HCT116 (cell line): Measurements from ENCODE around the gene KRTAP19-5. TPM values are rescaled to one million over a fixed set of nuclear protein-coding genes. Genes with fewer than 3 reads are reported as not detected.

Experiments
- ATAC-seq: fragments of 200-7000 bp; cut with Tn5 transposase; 2 replicates; pipeline ENCODE4 v1.9.1; 2020; ENCODE audit warnings: mild to moderate bottlenecking, moderate library complexity
- BruUV-seq: library from RNA; stranded (reverse); fragments of 400-500 nt; replicated peaks from 2 replicates; lab custom pipeline; 2021; lab: Mats Ljungman, UMichigan
- CTCF ChIA-PET: fragments of 300-600 bp; sonication (Branson Sonifier 250); formaldehyde crosslinking; loops from one replicate; lab custom pipeline; 2021; ENCODE audit warnings: antibody characterized with exemption; lab: Charles Lee
- POLR2A ChIA-PET: fragments of 300-600, 350-600 bp; sonication (Branson Sonifier 250); formaldehyde crosslinking; loops from one replicate; lab custom pipeline; 2021; ENCODE audit warnings: antibody characterized with exemption; lab: Charles Lee
- RAD21 ChIA-PET, 2 experiments: fragments of 300-600 bp; sonication (Branson Sonifier 250); formaldehyde crosslinking; loops; one replicate each; lab custom pipeline; 2023; ENCODE audit warnings: low total read pairs in 2 of 2; ENCODE audit not compliant: uncharacterized antibody in 2 of 2, unreplicated experiment in 2 of 2, low non-redundant PET in 1 of 2; lab: Charles Lee
- DNase-seq: peaks from one replicate; pipeline ENCODE4 v3.0.0-alpha.2; 2010; ENCODE audit warnings: low read depth, low spot score
- H2AFZ ChIP-seq: fragments of 200-600 bp; shearing (Covaris generic), sonication (generic); 2 replicates; pipeline ENCODE4 v1.6.1; 2017; ENCODE audit warnings: low read depth, mixed run types, mixed read lengths, antibody characterized with exemption, low read length; ENCODE audit not compliant: poor library complexity, severe bottlenecking
- H3K27ac ChIP-seq: 2 replicates; pipeline ENCODE4 v1.5.1; 2012; ENCODE audit warnings: low read depth, low read length
- H3K27me3 ChIP-seq: fragments of 200-600 bp; sonication (generic); 2 replicates; pipeline ENCODE4 v1.6.1; 2016; ENCODE audit warnings: mixed run types, low read length, mixed read lengths; ENCODE audit not compliant: insufficient read depth
- H3K36me3 ChIP-seq, 2 experiments: fragments of 200-500 bp in 1 of 2; fragments of 200-600 bp in 1 of 2; sonication (Bioruptor generic) in 1 of 2; sonication (generic) in 1 of 2; 2 replicates each; pipeline versions ENCODE4 v1.5.1 to v1.6.1; 2014 to 2016; ENCODE audit warnings: low read length in 2 of 2, inconsistent platforms in 1 of 2, mixed read lengths in 1 of 2, mixed run types in 1 of 2; ENCODE audit not compliant: insufficient read depth in 2 of 2, control insufficient read depth in 1 of 2
- H3K4me1 ChIP-seq, 2 experiments: fragments of 200-600 bp in 1 of 2; sonication (generic) in 1 of 2; 2 replicates each; pipeline versions ENCODE4 v1.5.1 to v1.6.1; 2012 to 2017; ENCODE audit warnings: low read length in 2 of 2, inconsistent platforms in 1 of 2, mild to moderate bottlenecking in 1 of 2, mixed read lengths in 1 of 2, mixed run types in 1 of 2, moderate library complexity in 1 of 2; ENCODE audit not compliant: insufficient read depth in 2 of 2, control insufficient read depth in 1 of 2
- H3K4me2 ChIP-seq: fragments of 200-600 bp; sonication (generic); 2 replicates; pipeline ENCODE4 v1.6.1; 2017; ENCODE audit warnings: mixed run types, low read length, mixed read lengths
- H3K4me3 ChIP-seq, 2 experiments: fragments of 200-600 bp in 1 of 2; sonication (generic) in 1 of 2; replicated peaks in 1 of 2; 2 replicates each; pipeline ENCODE4 v1.5.1; 2011 to 2016; ENCODE audit warnings: low read length in 2 of 2, control low read depth in 1 of 2, low read depth in 1 of 2, mild to moderate bottlenecking in 1 of 2, mixed read lengths in 1 of 2, mixed run types in 1 of 2
- H3K79me2 ChIP-seq: fragments of 200-600 bp; sonication (generic); 2 replicates; pipeline ENCODE4 v1.6.1; 2017; ENCODE audit warnings: mild to moderate bottlenecking, mixed run types, low read length, moderate library complexity, mixed read lengths; ENCODE audit not compliant: insufficient read depth
- H3K9ac ChIP-seq: fragments of 200-600 bp; sonication (generic); 2 replicates; pipeline ENCODE4 v1.6.1; 2016; ENCODE audit warnings: low read length, mixed read lengths
- H3K9me2 ChIP-seq: fragments of 200-600 bp; sonication (generic), shearing (Covaris generic); 2 replicates; pipeline ENCODE4 v1.6.1; 2017; ENCODE audit warnings: mixed run types, mild to moderate bottlenecking, moderate library complexity; ENCODE audit not compliant: insufficient read depth
- H3K9me3 ChIP-seq, 2 experiments: fragments of 200-500 bp in 1 of 2; fragments of 200-600 bp in 1 of 2; sonication (Bioruptor generic) in 1 of 2; sonication (generic) in 1 of 2; 2 replicates each; pipeline ENCODE4 v1.6.1; 2014 to 2017; ENCODE audit warnings: low read length in 2 of 2, mixed read lengths in 2 of 2, inconsistent platforms in 1 of 2, low read depth in 1 of 2, mild to moderate bottlenecking in 1 of 2, mixed run types in 1 of 2, moderate library complexity in 1 of 2; ENCODE audit not compliant: control insufficient read depth in 1 of 2, insufficient read depth in 1 of 2
- H4K20me1 ChIP-seq: fragments of 200-600 bp; sonication (generic), shearing (Covaris generic); 2 replicates; pipeline ENCODE4 v1.6.1; 2017; ENCODE audit warnings: mixed run types, mild to moderate bottlenecking, moderate library complexity; ENCODE audit not compliant: insufficient read depth
- ATF3 ChIP-seq: IDR thresholded peaks from 2 replicates; pipeline ENCODE4 v1.6.1; 2012
- CBX3 ChIP-seq: IDR thresholded peaks from 2 replicates; pipeline ENCODE4 v1.6.1; 2012; ENCODE audit warnings: low read depth
- CEBPB ChIP-seq: IDR thresholded peaks from 2 replicates; pipeline ENCODE4 v1.6.1; 2012; ENCODE audit warnings: low read depth
- CTCF ChIP-seq, 3 experiments: fragments of 200-600 bp in 1 of 3; sonication (generic) in 1 of 3; IDR thresholded peaks in 2 of 3; conservative IDR thresholded peaks in 1 of 3; 2 replicates each; pipeline ENCODE4 v1.5.1; 2012 to 2017; ENCODE audit warnings: low read depth in 2 of 3, low read length in 2 of 3, antibody characterized with exemption in 1 of 3, borderline replicate concordance in 1 of 3, control low read depth in 1 of 3, mild to moderate bottlenecking in 1 of 3, mixed read lengths in 1 of 3, mixed run types in 1 of 3, moderate library complexity in 1 of 3; ENCODE audit not compliant: insufficient read depth in 1 of 3
- EGR1 ChIP-seq: IDR thresholded peaks from 2 replicates; pipeline ENCODE4 v1.6.1; 2012; ENCODE audit warnings: low read depth
- EZH2 ChIP-seq: fragments of 200-600 bp; sonication (generic); IDR thresholded peaks from 2 replicates; pipeline ENCODE4 v1.6.1; 2017; ENCODE audit warnings: antibody characterized with exemption, mixed run types
- EZH2phosphoT487 ChIP-seq: fragments of 200-600 bp; IDR thresholded peaks from 2 replicates; pipeline ENCODE4 v1.6.1; 2018; ENCODE audit warnings: antibody characterized with exemption, borderline replicate concordance
- JUND ChIP-seq: IDR thresholded peaks from 2 replicates; pipeline ENCODE4 v1.6.1; 2012
- MAX ChIP-seq: IDR thresholded peaks from 2 replicates; pipeline ENCODE4 v1.6.1; 2012
- POLR2AphosphoS5 ChIP-seq: IDR thresholded peaks from 2 replicates; pipeline ENCODE4 v1.6.1; 2011; ENCODE audit warnings: mild to moderate bottlenecking, low read depth, low read length, moderate library complexity
- RAD21 ChIP-seq: IDR thresholded peaks from 2 replicates; pipeline ENCODE4 v1.6.1; 2012; ENCODE audit warnings: low read depth, mild to moderate bottlenecking
- REST ChIP-seq: IDR thresholded peaks from 2 replicates; pipeline ENCODE4 v1.6.1; 2012; ENCODE audit warnings: low read depth
- SP1 ChIP-seq: IDR thresholded peaks from 2 replicates; pipeline ENCODE4 v1.6.1; 2012; ENCODE audit warnings: low read depth
- SRF ChIP-seq: IDR thresholded peaks from 2 replicates; pipeline ENCODE4 v1.6.1; 2012; ENCODE audit warnings: low read depth
- YY1 ChIP-seq: IDR thresholded peaks from 2 replicates; pipeline ENCODE4 v1.6.1; 2011; ENCODE audit warnings: low read length, low read depth, moderate library complexity, mild to moderate bottlenecking; ENCODE audit not compliant: insufficient replicate concordance; ENCODE audit errors: extremely low read depth
- ZBTB33 ChIP-seq: IDR thresholded peaks from 2 replicates; pipeline ENCODE4 v1.6.1; 2011; ENCODE audit warnings: mild to moderate bottlenecking, low read length, moderate library complexity; ENCODE audit not compliant: insufficient replicate concordance; ENCODE audit errors: extremely low read depth
- ZFX ChIP-seq: fragments of 450-650 bp; IDR thresholded peaks from 2 replicates; pipeline ENCODE4 v1.6.1; 2017
- ZNF274 ChIP-seq: fragments of 200-500 bp; sonication (Bioruptor generic); IDR thresholded peaks from 2 replicates; pipeline ENCODE4 v1.6.1; 2014; ENCODE audit warnings: mild to moderate bottlenecking, low read depth, low read length, inconsistent platforms
- intact Hi-C: fragments of 100-400 bp; cut with micrococcal nuclease; formaldehyde crosslinking; loops from 2 replicates; pipeline ENCODE4 v1.10.0; 2022
- total RNA-seq: library from RNA; stranded (reverse); gene quantifications from one replicate; pipeline ENCODE4 v1.2.1, GENCODE V29; 2021; ENCODE audit not compliant: unreplicated experiment

Gene KRTAP19-5
- total RNA-seq, 1 experiment from 2014 or later = not detected

GRCh38 chr21:30478004-30478403 lies 23.9 kb downstream of the KRTAP19-5 start:
- RAD21 ChIA-PET = no interaction called here
- CTCF ChIA-PET = no interaction called here
- Histone ChIP-seq H3K79me2 (no peaks in the 10 kb centered on the region), H2AFZ (no peak overlapping the region), H3K36me3 (no peaks in the 10 kb centered on the region), H3K9me3 (peaks cover 0 to 21% of the 10 kb centered on the region in 2 experiments; a peak in 2 of 4 replicates), H3K9ac (no peak overlapping the region), H4K20me1 (no peaks in the 10 kb centered on the region), H3K27me3 (no peaks in the 10 kb centered on the region), H3K4me1 (no peaks in the 10 kb centered on the region), H3K27ac (no peak overlapping the region), H3K9me2 (no peaks in the 10 kb centered on the region), H3K4me3 (no peak overlapping the region), H3K4me2 (no peak overlapping the region)
- TF ChIP-seq SRF (no peak), CEBPB (no peak), REST (no peak), ZFX (no peak), EZH2 (no peak), ZBTB33 (no peak), ATF3 (no peak), EZH2phosphoT487 (no peak), YY1 (no peak), CTCF (IDR thresholded peaks at IDR 0.05 in 2 of 3, conservative IDR thresholded peaks at IDR 0.05 in 1 of 3; ENCODE audit: borderline replicate concordance in 1 of 3, insufficient read depth in 1 of 3, low read depth in 2 of 3, low read length in 2 of 3) (no peak), EGR1 (no peak), MAX (no peak), SP1 (no peak), JUND (no peak), ZNF274 (no peak), RAD21 (no peak), CBX3 (no peak), POLR2AphosphoS5 (no peak)
- ATAC-seq (no peak), DNase-seq (no peak)
- no TSS peak for BruUV-seq
- intact Hi-C loops = no loop called here
- POLR2A ChIA-PET = no interaction called here
